Measurements from ENCODE around the gene MRAP.

DNA sequence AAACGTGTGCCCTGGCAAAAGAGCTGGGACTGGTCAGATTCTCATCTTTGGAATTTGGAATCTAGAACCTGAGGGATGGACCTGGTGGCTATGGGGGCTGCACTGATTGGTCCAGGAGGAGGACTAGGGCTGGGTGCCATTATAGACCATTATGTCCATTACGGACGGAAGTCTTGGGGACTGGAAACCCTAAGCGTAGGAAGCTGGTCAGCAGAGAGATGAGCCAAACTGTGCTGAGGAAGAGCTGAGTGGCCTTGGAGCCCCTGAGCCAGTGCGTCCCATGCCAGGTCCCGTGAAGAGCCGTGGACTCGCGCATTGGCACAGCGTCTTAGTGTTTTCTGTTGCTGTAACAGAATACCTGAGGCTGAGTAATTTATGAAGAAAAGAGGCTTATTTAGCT is 10.0 kb downstream of the MRAP start:
- TF ChIP-seq, protein P1, sequence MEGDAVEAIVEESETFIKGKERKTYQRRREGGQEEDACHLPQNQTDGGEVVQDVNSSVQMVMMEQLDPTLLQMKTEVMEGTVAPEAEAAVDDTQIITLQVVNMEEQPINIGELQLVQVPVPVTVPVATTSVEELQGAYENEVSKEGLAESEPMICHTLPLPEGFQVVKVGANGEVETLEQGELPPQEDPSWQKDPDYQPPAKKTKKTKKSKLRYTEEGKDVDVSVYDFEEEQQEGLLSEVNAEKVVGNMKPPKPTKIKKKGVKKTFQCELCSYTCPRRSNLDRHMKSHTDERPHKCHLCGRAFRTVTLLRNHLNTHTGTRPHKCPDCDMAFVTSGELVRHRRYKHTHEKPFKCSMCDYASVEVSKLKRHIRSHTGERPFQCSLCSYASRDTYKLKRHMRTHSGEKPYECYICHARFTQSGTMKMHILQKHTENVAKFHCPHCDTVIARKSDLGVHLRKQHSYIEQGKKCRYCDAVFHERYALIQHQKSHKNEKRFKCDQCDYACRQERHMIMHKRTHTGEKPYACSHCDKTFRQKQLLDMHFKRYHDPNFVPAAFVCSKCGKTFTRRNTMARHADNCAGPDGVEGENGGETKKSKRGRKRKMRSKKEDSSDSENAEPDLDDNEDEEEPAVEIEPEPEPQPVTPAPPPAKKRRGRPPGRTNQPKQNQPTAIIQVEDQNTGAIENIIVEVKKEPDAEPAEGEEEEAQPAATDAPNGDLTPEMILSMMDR (IDR thresholded peaks at IDR 0.05; ENCODE audit: low read depth, low read length, poor library complexity, severe bottlenecking): no peak
- TF ChIP-seq EZH2phosphoT487 (IDR thresholded peaks at IDR 0.05; ENCODE audit: borderline replicate concordance, low read length): no peak
